ENCODE results near the gene APH1A. TPM values are rescaled to one million over a fixed set of nuclear protein-coding genes. Genes with fewer than 3 reads are reported as not detected.

Gene APH1A
- total and polyA plus RNA-seq, 10 of the 15 experiments (the other 5 are each of a cell fraction or from before 2014, with no cell fraction given), result 6.7 to 130 (median 87.7) TPM

- POLR2A ChIA-PET, result interaction anchor here (0.5 to 1.1 kb wide), 3 partner anchors 9 to 755 kb away, joined by 3 to 4 read pairs (median 4); no protein-coding TSS in a partner anchor
- no peak overlapping the region for H3K4me3 ChIP-seq
- no peaks in the 10 kb centered on the region for H3K4me1 ChIP-seq (ENCODE audit: control insufficient read depth, insufficient read depth, low read length)
- BruUV-seq (replicated peaks), result TSS peak; percentile 25
- no peaks in the 10 kb centered on the region for H3K27me3 ChIP-seq (replicated peaks in 1 of 2; ENCODE audit: control insufficient read depth in 2 of 2, insufficient read depth in 2 of 2, low read length in 1 of 2)
- WGBS (ENCODE audit: insufficient coverage, insufficient replicate concordance, low lambda C conversion rate, missing lambda C conversion rate), result 98% methylated on average over 6 of the region's 6 CpGs
- no peaks in the 10 kb centered on the region for H3K9me3 ChIP-seq (replicated peaks; ENCODE audit: control insufficient read depth, insufficient read depth, low read length)
- FAIRE-seq (no peak), ATAC-seq (no peak), DNase-seq (ENCODE audit: low read depth, low spot score) (no peak)
- RAD21 ChIA-PET (ENCODE audit: unreplicated experiment), result no interaction called here
- CTCF ChIA-PET, result no interaction called here
- SMC1A ChIA-PET (ENCODE audit: uncharacterized antibody, unreplicated experiment), result no interaction called here
- H4K20me1 ChIP-seq (ENCODE audit: control insufficient read depth, insufficient read depth), result no peaks in the 10 kb centered on the region
- H2AFZ ChIP-seq (ENCODE audit: control insufficient read depth, low read depth, low read length), result no peak overlapping the region
- no peak overlapping the region for H3K27ac ChIP-seq (ENCODE audit: control insufficient read depth, insufficient read depth)
- TF ChIP-seq CHD4 (IDR thresholded peaks at IDR 0.05) (no peak), NR2C1 (IDR thresholded peaks at IDR 0.05) (no peak), RUNX3 (IDR thresholded peaks at IDR 0.05; ENCODE audit: low read length) (no peak), NKRF (conservative IDR thresholded peaks at IDR 0.05) (no peak), SUPT20H (IDR thresholded peaks at IDR 0.05; ENCODE audit: borderline replicate concordance, control insufficient read depth, low read depth, low read length) (no peak), RFX5 (IDR thresholded peaks at IDR 0.05; ENCODE audit: low read depth, low read length) (no peak), GATAD2B (conservative IDR thresholded peaks at IDR 0.05; ENCODE audit: low read depth) (no peak), CBFB (IDR thresholded peaks at IDR 0.05; ENCODE audit: low read depth) (no peak), NRF1 (conservative IDR thresholded peaks at IDR 0.05; ENCODE audit: low read depth, low read length) (no peak), CEBPZ (IDR thresholded peaks at IDR 0.05; ENCODE audit: low read depth, low read length) (no peak), POLR2AphosphoS2 (IDR thresholded peaks at IDR 0.05; ENCODE audit: low read depth, low read length) (no peak), ZNF24 (IDR thresholded peaks at IDR 0.05) (no peak), CTCF (IDR thresholded peaks at IDR 0.05 in 2 of 3, conservative IDR thresholded peaks at IDR 0.05 in 1 of 3; ENCODE audit: control insufficient read depth in 2 of 3, extremely low read depth in 1 of 3, insufficient read depth in 1 of 3, low read depth in 3 of 3, low read length in 3 of 3) (no peak), SKIL (IDR thresholded peaks at IDR 0.05; ENCODE audit: low read depth, poor library complexity, severe bottlenecking) (no peak)
- no peak overlapping the region for H3K9ac ChIP-seq (ENCODE audit: control insufficient read depth, insufficient read depth, low read length)
- H3K36me3 ChIP-seq (ENCODE audit: control insufficient read depth in 2 of 2, insufficient read depth in 2 of 2, low read length in 1 of 2), result peaks cover 0 to 5% of the 10 kb centered on the region in 2 experiments; a peak in 1 of 4 replicates
- H3K4me2 ChIP-seq (ENCODE audit: control insufficient read depth, insufficient read depth), result no peak overlapping the region
- intact Hi-C loops (cut with micrococcal nuclease; ENCODE audit: unreplicated experiment) (no loop called here), in situ Hi-C loops (cut with MboI) (no loop called here)
- H3K79me2 ChIP-seq (ENCODE audit: control insufficient read depth, insufficient read depth, low read length), result no peaks in the 10 kb centered on the region
Observed at GRCh38 chr1:150302338-150302737, 33.5 kb upstream of the APH1A start.
